GM15510 (cell line): ENCODE results near the gene KRTAP2-2.
"Not testable (repeated sequence)": the region's sequence is repeated elsewhere in the genome, so short reads cannot be mapped to it uniquely, and the experiment has no call there.

Experiments used
- POLR2A ChIP-seq: IDR thresholded peaks from 3 replicates; pipeline ENCODE4 v1.6.1; 2011; ENCODE audit warnings: borderline replicate concordance; ENCODE audit not compliant: insufficient read length; ENCODE audit errors: extremely low read depth

Gene KRTAP2-2

GRCh38 chr17:41055130-41055529 lies at the start of gene KRTAP2-2:
KRTAP2-2 (minus strand) TSS chr17:41055230; CDS start chr17:41055211, 19 bp downstream.
- TF ChIP-seq POLR2A, result not testable (repeated sequence)

- no peak for TF ChIP-seq POLR2A
These were observed 48.9 kb upstream of the KRTAP2-2 start for GRCh38 chr17:41103896-41104295.

- no peak for TF ChIP-seq POLR2A
These were observed 46.7 kb upstream of the KRTAP2-2 start, which contains the start of gene KRTAP4-16 for GRCh38 chr17:41101586-41102259. KRTAP4-16 (minus strand) TSS chr17:41102209; CDS start chr17:41102209, 0 bp downstream.

- no peak for TF ChIP-seq POLR2A
These were observed 43.5 kb upstream of the KRTAP2-2 start for GRCh38 chr17:41098481-41098880.

- no peak for TF ChIP-seq POLR2A
These were observed 43.0 kb upstream of the KRTAP2-2 start, which contains the start of gene KRTAP4-8 for GRCh38 chr17:41098042-41098441. KRTAP4-8 (minus strand) TSS chr17:41098142; CDS start chr17:41098084, 58 bp downstream.

GRCh38 chr17:41096055-41096454 lies 41.0 kb upstream of the KRTAP2-2 start:
- TF ChIP-seq POLR2A, result no peak

GRCh38 chr17:41084100-41084856 lies 29.2 kb upstream of the KRTAP2-2 start, which contains the start of gene KRTAP4-7:
KRTAP4-7 (plus strand) TSS chr17:41084150; CDS start chr17:41084207, 57 bp downstream.
- TF ChIP-seq POLR2A, result not testable (repeated sequence)

GRCh38 chr17:41082626-41083025 lies 27.6 kb upstream of the KRTAP2-2 start:
- TF ChIP-seq POLR2A, result no peak

GRCh38 chr17:41076788-41077187 lies 21.8 kb upstream of the KRTAP2-2 start:
- no peak for TF ChIP-seq POLR2A

GRCh38 chr17:41073676-41074075 lies 18.6 kb upstream of the KRTAP2-2 start:
- no peak for TF ChIP-seq POLR2A

- TF ChIP-seq POLR2A, result no peak
These were observed 16.8 kb upstream of the KRTAP2-2 start for GRCh38 chr17:41071606-41072360.

- no peak for TF ChIP-seq POLR2A
These were observed 14.0 kb upstream of the KRTAP2-2 start for GRCh38 chr17:41069031-41069430.

GRCh38 chr17:41067281-41067680 lies 12.3 kb upstream of the KRTAP2-2 start:
- TF ChIP-seq POLR2A, result no peak

GRCh38 chr17:41065829-41066624 lies 11.0 kb upstream of the KRTAP2-2 start, which contains the start of gene KRTAP2-4:
KRTAP2-4 (minus strand) TSS chr17:41065879; CDS start chr17:41065845, 34 bp downstream.
- no peak for TF ChIP-seq POLR2A

GRCh38 chr17:41064301-41064700 lies 9.3 kb upstream of the KRTAP2-2 start:
- no peak for TF ChIP-seq POLR2A

GRCh38 chr17:41063449-41063848 lies 8.4 kb upstream of the KRTAP2-2 start:
- no peak for TF ChIP-seq POLR2A
